HG03442 (cell line): ENCODE measurements around the gene USF2.
A peak's percentile ranks its signal among the peaks of the same experiment; 100 is the strongest.
"Not testable (repeated sequence)": the region's sequence is repeated elsewhere in the genome, so short reads cannot be mapped to it uniquely, and the experiment has no call there.

ENCODE experiments used
- ATAC-seq: cut with Tn5 transposase; IDR thresholded peaks from one replicate; pipeline ENCODE4 v1.9.1; 2021; ENCODE audit warnings: mild to moderate bottlenecking, moderate library complexity; ENCODE audit not compliant: unreplicated experiment

The USF2 gene

GRCh38 chr19:35268536-35269437 lies at the start of gene USF2:
Gene USF2, plus strand, starts transcription at chr19:35268962. Its CDS starts 140 bp downstream, at chr19:35269102.
- peak; percentile 24 for ATAC-seq

- no peak for ATAC-seq
Observed at GRCh38 chr19:35219008-35219407, 49.8 kb upstream of the USF2 start.

GRCh38 chr19:35220315-35220921 lies 48.3 kb upstream of the USF2 start:
- no peak for ATAC-seq

- ATAC-seq: not testable (repeated sequence)
Observed at GRCh38 chr19:35220973-35221590, 47.7 kb upstream of the USF2 start.

GRCh38 chr19:35222373-35223015 lies 46.3 kb upstream of the USF2 start:
- ATAC-seq: no peak

- no peak for ATAC-seq
Observed at GRCh38 chr19:35223084-35223790, 45.5 kb upstream of the USF2 start.

GRCh38 chr19:35223862-35224505 lies 44.8 kb upstream of the USF2 start:
- no peak for ATAC-seq

GRCh38 chr19:35224681-35225571 lies 43.8 kb upstream of the USF2 start:
- no peak for ATAC-seq

- no peak for ATAC-seq
Observed at GRCh38 chr19:35225951-35226350, 42.8 kb upstream of the USF2 start.

GRCh38 chr19:35226748-35227147 lies 42.0 kb upstream of the USF2 start:
- no peak for ATAC-seq

GRCh38 chr19:35228177-35228930 lies 40.4 kb upstream of the USF2 start, which contains the start of gene FAM187B:
Gene FAM187B, minus strand, starts transcription at chr19:35228739. Its CDS starts 59 bp downstream, at chr19:35228680.
- ATAC-seq: no peak

GRCh38 chr19:35229601-35230000 lies 39.2 kb upstream of the USF2 start:
- ATAC-seq: no peak

- ATAC-seq: no peak
Observed at GRCh38 chr19:35231956-35232645, 36.7 kb upstream of the USF2 start.

- ATAC-seq: no peak
Observed at GRCh38 chr19:35232912-35233311, 35.9 kb upstream of the USF2 start.

GRCh38 chr19:35236638-35237400 lies 31.9 kb upstream of the USF2 start:
- ATAC-seq: no peak

- not testable (repeated sequence) for ATAC-seq
Observed at GRCh38 chr19:35239597-35239996, 29.2 kb upstream of the USF2 start.

- no peak for ATAC-seq
Observed at GRCh38 chr19:35240327-35240726, 28.4 kb upstream of the USF2 start.
